Natural killer cell treated with Interleukin-12 subunit alpha and Interleukin-12 subunit beta and Interleukin-15 and Interleukin-18, amount 100 ng/mL, for 72 hours (primary cell): ENCODE measurements around the gene UBL3. TPM values are rescaled to one million over a fixed set of nuclear protein-coding genes. Genes with fewer than 3 reads are reported as not detected.

Source experiments
- ATAC-seq, 2 donors: fragments of 150-1000 bp; cut with Tn5 transposase in 1 of 2; sonication (Bioruptor Pico), chemical (Tn5 transposase) in 1 of 2; 2 replicates each; pipeline ENCODE4 v1.10.0; 2021
- DNase-seq: peaks from one replicate; pipeline ENCODE4 v3.0.0; 2022; ENCODE audit warnings: low spot score
- H3K27ac Mint-ChIP-seq, 2 donors: 1 replicate in 1 of 2; 2 replicates in 1 of 2; pipeline ENCODE4 v1.8.0; 2022; ENCODE audit warnings: mixed read lengths in 2 of 2, mild to moderate bottlenecking in 1 of 2, moderate library complexity in 1 of 2
- H3K27me3 Mint-ChIP-seq, 2 donors: 1 replicate in 1 of 2; 2 replicates in 1 of 2; pipeline ENCODE4 v1.8.0; 2022; ENCODE audit warnings: mixed read lengths in 2 of 2
- H3K36me3 Mint-ChIP-seq: one replicate; pipeline ENCODE4 v1.8.0; 2022; ENCODE audit warnings: mixed read lengths
- H3K4me1 Mint-ChIP-seq, 2 donors: 1 replicate in 1 of 2; 2 replicates in 1 of 2; pipeline ENCODE4 v1.8.0; 2022; ENCODE audit warnings: low read depth in 2 of 2, mixed read lengths in 2 of 2, mild to moderate bottlenecking in 1 of 2
- H3K4me3 Mint-ChIP-seq: one replicate; pipeline ENCODE4 v1.8.0; 2022; ENCODE audit warnings: mixed read lengths
- H3K9me3 Mint-ChIP-seq: 2 replicates; pipeline ENCODE4 v1.8.0; 2022; ENCODE audit warnings: mixed read lengths
- total RNA-seq, 2 donors: library from RNA; stranded (reverse); gene quantifications; one replicate each; pipeline ENCODE4 v1.2.3, GENCODE V29; 2022

UBL3 gene
- total RNA-seq, 2 donors from 2014 or later: 7.8 to 10.5 TPM

DNA sequence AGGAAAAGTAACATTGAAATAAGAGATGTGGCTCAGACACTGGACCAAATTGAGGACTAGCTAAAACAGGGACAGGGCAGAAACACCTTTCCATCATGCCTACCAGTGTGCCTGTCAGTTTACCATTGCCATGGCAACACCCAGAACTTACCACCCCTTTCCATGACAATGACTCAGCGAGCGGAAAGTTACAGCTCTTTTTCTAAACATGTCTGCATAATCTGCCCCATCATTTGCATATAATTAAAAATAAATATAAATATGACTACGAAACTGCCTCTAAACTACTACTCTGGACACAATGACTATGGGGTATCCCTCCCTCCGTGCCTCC is 96.0 kb downstream of the UBL3 start:
- Mint-ChIP-seq H3K27ac (no peak overlapping the region), H3K4me3 (no peak overlapping the region), H3K27me3 (peaks cover 0 to 3% of the 10 kb centered on the region in 2 donors), H3K9me3 (no peaks in the 10 kb centered on the region), H3K4me1 (peaks cover 6 to 12% of the 10 kb centered on the region in 2 donors), H3K36me3 (no peaks in the 10 kb centered on the region)
- DNase-seq: no peak
- ATAC-seq: no peak

DNA sequence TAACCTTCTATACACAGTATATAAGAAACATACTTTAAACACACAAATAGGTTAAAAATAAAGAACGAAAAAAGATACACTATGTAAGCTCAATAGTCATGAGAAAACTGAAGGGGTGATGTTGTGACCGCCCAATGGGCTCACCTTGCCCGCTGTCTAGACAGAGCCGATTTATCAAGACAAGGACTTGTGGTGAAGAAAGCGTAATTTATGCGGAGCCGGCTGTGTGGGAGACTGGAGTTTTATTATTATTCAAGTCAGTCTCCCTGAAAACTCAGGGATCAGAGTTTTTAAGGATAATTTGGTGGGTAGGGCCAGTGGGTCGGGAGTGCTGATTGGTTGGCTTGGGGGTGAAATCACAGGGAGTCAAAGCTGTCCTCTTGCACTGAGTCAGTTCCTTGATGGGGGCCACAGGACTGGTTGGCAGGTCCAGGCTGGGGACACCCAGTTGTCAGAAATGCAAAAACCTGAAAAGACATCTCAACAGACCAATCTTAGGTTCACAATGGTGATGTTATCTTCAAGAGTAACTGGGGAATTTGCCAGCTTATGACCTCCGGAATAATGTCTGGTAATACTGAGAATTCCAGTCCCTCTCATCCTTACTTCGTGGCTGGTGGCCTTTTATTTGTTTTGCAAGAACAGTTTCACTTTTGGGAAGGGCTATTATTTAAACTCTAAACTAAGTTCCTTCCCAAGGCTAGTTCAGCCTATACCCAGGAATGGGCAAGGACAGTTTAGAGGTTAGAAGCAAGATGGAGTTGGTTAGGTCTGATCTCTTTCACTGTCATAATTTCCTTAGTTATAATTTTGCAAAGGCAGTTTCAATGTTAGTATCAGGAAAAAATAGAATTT is 96.6 kb downstream of the UBL3 start:
- H3K9me3 Mint-ChIP-seq: no peaks in the 10 kb centered on the region
- peak overlapping the region in 1 of 2 donors; percentile 60 for H3K27ac Mint-ChIP-seq
- H3K27me3 Mint-ChIP-seq: peaks cover 0 to 3% of the 10 kb centered on the region in 2 donors
- ATAC-seq (no peak), DNase-seq (no peak)
- no peaks in the 10 kb centered on the region for H3K36me3 Mint-ChIP-seq
- no peak overlapping the region for H3K4me3 Mint-ChIP-seq
- H3K4me1 Mint-ChIP-seq: peaks cover 5 to 9% of the 10 kb centered on the region in 2 donors

DNA sequence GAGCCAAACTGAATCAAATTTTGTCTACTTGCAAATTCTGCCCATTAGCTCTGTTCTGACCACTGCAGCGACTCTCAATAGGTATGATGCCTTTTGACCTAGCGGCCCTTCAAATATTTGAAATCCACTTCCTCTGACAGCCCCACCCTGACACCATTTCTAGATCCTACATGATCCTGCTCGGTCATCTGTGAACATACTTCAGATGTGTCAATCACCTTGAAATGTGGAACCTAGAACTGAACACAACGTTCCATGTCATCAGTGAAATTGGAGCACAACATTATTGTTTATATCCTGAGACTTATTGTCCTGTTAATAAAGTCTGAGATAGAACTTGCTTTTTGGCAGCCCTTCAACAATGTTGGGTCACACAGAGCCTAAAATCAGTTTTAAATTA is 98.2 kb downstream of the UBL3 start:
- Mint-ChIP-seq H3K36me3 (no peaks in the 10 kb centered on the region), H3K4me3 (no peak overlapping the region), H3K9me3 (no peaks in the 10 kb centered on the region), H3K27ac (no peak overlapping the region), H3K4me1 (peaks cover 0 to 5% of the 10 kb centered on the region in 2 donors), H3K27me3 (peaks cover 0 to 3% of the 10 kb centered on the region in 2 donors)
- ATAC-seq: no peak
- DNase-seq: no peak

DNA sequence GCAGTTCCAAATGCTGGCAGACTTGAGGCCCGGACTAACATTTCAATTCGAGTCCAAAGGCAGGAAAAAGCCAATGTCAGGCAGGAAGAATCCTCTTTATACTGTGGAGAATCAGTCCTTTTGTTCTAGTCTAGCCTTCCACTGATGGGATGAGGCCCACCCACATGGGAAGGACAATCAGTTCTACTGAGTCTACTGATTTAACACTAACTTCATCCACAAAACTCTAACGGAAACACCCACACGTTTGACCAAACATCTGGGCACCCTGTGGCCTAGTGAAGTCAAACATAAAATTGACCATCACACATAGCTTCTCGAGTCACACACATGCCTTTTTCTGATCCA is 100.3 kb downstream of the UBL3 start:
- H3K36me3 Mint-ChIP-seq: no peaks in the 10 kb centered on the region
- no peak overlapping the region for H3K4me3 Mint-ChIP-seq
- no peak for ATAC-seq
- H3K4me1 Mint-ChIP-seq: peaks cover 0 to 5% of the 10 kb centered on the region in 2 donors
- H3K27me3 Mint-ChIP-seq: peaks cover 5 to 13% of the 10 kb centered on the region in 2 donors
- no peak overlapping the region for H3K27ac Mint-ChIP-seq
- DNase-seq: no peak
- H3K9me3 Mint-ChIP-seq: no peaks in the 10 kb centered on the region

DNA sequence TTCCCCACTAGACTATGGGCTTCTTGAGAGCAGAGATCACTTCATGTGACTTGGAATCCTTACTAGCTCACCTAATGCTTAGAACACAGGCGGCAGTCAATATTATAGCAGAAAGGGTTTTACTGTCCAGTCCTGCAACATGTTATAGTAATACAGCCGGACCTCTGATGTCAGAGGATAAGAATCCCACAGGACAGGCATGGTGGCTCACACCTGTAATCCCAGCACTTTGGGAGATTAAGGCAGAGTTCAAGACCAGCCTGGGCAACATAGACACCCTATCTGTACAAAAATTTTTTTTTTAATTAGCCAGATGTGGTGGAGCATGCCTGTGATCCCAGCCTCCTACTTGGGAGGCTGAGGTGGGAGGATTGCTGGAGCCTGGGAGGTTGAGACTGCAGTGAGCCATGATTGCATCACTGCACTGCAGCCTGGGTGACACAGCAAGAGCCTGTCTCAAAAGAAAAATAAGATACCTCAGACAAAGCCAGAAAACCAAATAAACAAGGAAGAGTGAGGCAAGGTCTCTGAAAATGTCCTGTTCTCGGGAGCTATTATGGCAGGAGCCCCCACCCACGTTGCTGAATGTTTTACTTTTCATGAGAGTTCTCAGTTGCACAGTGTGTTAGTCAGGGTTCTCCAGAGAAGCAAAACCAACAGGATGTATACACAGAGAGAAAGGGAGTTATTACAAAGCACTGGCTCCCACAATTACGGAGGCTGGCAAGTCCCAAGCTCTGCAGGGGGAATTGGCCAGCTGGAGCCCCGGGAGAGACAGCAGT is 100.8 kb downstream of the UBL3 start:
- no peak for DNase-seq
- ATAC-seq: no peak
- H3K4me3 Mint-ChIP-seq: no peak overlapping the region
- H3K4me1 Mint-ChIP-seq: peaks cover 0 to 3% of the 10 kb centered on the region in 2 donors
- peaks cover 9 to 18% of the 10 kb centered on the region in 2 donors for H3K27me3 Mint-ChIP-seq
- H3K27ac Mint-ChIP-seq: no peak overlapping the region
- H3K9me3 Mint-ChIP-seq: no peaks in the 10 kb centered on the region
- no peaks in the 10 kb centered on the region for H3K36me3 Mint-ChIP-seq

DNA sequence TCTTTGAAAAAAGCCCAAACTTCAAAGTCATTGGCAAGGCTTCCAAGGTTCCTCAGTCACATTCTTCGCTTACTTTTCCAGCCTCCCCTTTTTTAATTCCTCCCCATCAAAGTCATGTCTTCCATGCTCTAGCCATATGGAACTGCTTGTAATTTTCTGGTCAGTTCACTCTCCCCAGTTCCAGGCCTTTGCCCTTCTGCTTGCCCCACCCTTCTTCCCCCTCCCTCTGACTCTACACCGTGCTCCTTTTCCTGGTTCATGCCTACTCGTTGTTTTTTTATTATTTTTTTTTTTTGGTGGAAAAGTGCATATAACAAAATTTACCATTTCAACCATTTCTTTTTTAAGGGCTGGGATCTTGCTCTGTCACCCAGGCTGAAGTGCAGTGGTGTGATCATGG is 102.3 kb downstream of the UBL3 start:
- Mint-ChIP-seq H3K4me1 (no peaks in the 10 kb centered on the region), H3K27me3 (peaks cover 9 to 21% of the 10 kb centered on the region in 2 donors), H3K27ac (no peak overlapping the region), H3K36me3 (no peaks in the 10 kb centered on the region), H3K9me3 (no peaks in the 10 kb centered on the region), H3K4me3 (no peak overlapping the region)
- ATAC-seq (no peak), DNase-seq (no peak)

DNA sequence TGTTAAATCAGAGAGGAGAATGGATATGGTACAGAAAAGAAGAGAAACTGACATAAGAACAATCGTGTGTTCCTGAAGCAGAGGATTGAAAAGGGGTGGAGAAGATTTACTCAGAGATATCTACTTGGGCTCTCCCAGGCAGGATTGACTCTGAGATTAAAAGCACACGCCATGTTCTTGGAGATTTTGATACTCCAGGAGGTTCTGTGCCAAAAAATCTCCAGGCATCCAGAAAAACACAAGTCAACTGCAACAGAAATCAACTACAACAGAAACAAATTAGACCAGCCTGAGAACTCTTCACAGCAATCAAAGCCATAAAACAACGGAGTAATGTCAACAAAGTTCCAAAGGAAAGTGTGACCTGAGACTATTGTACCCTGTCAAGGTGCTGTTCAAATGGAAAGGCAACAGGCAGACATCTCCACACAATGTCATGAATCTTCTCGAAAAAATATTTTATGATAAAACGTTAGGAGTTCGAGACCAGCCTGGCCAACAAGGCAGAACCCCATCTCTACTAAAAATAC is 104.2 kb downstream of the UBL3 start:
- no peaks in the 10 kb centered on the region for H3K36me3 Mint-ChIP-seq
- H3K27ac Mint-ChIP-seq: no peak overlapping the region
- H3K4me3 Mint-ChIP-seq: no peak overlapping the region

DNA sequence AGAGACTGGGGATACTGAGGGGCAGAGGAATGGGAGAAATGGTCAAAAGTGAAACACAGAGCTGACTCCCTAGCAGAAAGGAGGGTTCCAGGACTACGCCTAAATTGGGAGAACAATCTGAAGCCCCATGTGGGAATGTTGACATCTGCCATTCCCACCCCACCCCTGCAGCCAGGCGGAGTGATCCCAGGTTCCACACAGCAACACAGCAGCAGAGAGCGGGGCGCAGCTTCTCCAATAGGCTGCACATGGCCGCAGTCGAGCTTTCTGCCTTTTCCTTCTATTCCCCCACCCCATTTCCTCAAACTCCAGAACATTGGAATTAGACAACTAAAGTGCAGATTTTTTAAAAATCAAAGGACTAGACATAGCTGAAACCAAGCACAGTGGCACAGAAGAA is 104.7 kb downstream of the UBL3 start:
- Mint-ChIP-seq H3K4me1 (no peaks in the 10 kb centered on the region), H3K4me3 (no peak overlapping the region), H3K36me3 (no peaks in the 10 kb centered on the region), H3K9me3 (no peaks in the 10 kb centered on the region), H3K27ac (no peak overlapping the region), H3K27me3 (peaks cover 9 to 21% of the 10 kb centered on the region in 2 donors)
- no peak for ATAC-seq
- no peak for DNase-seq

More for the DNA sequence above, 104.2 kb downstream of the UBL3 start:
- Mint-ChIP-seq H3K27me3 (peaks cover 9 to 21% of the 10 kb centered on the region in 2 donors), H3K4me1 (no peaks in the 10 kb centered on the region), H3K9me3 (no peaks in the 10 kb centered on the region)
- no peak for DNase-seq
- ATAC-seq: no peak

DNA sequence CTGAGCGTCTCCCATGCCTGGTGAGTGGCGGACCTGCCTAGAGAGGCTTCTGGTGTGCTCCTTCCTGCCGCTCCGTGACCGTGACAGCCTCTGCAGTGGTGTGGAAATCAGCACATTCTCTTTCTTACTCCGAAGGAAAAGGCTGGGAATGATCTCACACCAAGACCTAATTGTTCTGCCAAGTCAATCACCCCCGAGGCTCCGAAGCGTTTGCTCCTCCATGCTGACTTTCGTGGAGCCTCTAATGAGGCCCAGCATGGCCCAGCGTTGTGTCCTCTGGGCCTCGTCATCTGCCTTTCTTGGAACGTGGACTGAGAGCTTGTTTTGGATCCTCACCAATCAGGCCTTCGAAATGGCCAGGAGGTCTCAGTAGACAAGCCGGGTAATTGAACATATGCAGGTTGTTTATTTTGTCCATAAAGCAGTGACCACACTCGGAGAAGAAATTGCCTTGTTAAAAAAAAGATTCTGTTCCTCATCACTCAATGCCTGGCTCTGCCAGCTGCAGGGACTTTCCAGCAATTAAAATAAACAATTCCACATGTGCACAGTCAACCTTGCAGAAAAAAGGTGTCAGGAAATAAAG is 107.1 kb downstream of the UBL3 start:
- H3K27ac Mint-ChIP-seq: no peak overlapping the region
- DNase-seq (no peak), ATAC-seq (no peak)
- no peaks in the 10 kb centered on the region for H3K4me1 Mint-ChIP-seq
- no peaks in the 10 kb centered on the region for H3K9me3 Mint-ChIP-seq
- peaks cover 9 to 21% of the 10 kb centered on the region in 2 donors for H3K27me3 Mint-ChIP-seq
- no peaks in the 10 kb centered on the region for H3K36me3 Mint-ChIP-seq
- no peak overlapping the region for H3K4me3 Mint-ChIP-seq

DNA sequence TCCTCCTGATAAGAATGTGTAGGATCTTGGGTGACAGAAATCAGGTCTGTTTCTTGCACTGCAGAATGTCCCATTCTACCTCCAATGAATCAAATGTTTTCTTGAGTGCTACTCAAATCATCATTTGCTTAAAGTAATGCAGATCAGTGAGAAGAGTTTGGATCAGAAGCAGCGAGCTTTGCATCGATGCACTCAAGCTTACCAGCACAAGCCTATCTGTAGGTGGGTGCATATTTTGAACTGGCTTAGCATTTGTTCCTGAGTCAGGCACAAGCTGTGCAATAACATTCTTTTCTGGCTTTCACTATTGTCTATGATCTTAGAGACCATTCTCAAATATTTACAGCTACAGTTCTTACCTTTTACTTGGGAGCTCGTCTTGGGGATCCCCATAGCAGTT is 109.5 kb downstream of the UBL3 start:
- no peak overlapping the region for H3K27ac Mint-ChIP-seq
- no peak for ATAC-seq
- DNase-seq: no peak
- peaks cover 9 to 22% of the 10 kb centered on the region in 2 donors for H3K27me3 Mint-ChIP-seq
- H3K9me3 Mint-ChIP-seq: no peaks in the 10 kb centered on the region
- H3K4me3 Mint-ChIP-seq: no peak overlapping the region
- H3K36me3 Mint-ChIP-seq: no peaks in the 10 kb centered on the region
- no peaks in the 10 kb centered on the region for H3K4me1 Mint-ChIP-seq

DNA sequence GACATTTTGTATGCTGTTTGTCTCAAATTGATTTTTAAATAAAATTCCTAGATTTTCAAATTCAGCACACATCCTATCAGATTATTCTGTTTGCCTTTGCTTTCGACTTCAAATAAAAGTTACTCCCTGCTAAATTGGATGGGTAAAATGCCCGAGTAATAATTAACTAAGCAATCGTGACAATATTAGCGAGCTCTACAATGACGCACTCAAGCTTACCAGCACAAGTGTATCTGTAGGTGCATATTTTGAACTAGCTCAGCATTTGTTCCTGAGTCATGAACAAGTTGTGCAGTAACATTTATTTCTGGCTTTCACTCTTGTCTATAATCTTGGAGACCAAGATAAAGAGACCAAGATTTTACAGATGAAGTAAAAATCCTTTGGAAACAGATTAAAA is 113.4 kb downstream of the UBL3 start:
- ATAC-seq (no peak), DNase-seq (no peak)
- no peak overlapping the region for H3K27ac Mint-ChIP-seq
- H3K4me1 Mint-ChIP-seq: peaks cover 10 to 11% of the 10 kb centered on the region in 2 donors
- H3K9me3 Mint-ChIP-seq: no peaks in the 10 kb centered on the region
- H3K36me3 Mint-ChIP-seq: no peaks in the 10 kb centered on the region
- no peak overlapping the region for H3K4me3 Mint-ChIP-seq
- peaks cover 15 to 17% of the 10 kb centered on the region in 2 donors for H3K27me3 Mint-ChIP-seq

DNA sequence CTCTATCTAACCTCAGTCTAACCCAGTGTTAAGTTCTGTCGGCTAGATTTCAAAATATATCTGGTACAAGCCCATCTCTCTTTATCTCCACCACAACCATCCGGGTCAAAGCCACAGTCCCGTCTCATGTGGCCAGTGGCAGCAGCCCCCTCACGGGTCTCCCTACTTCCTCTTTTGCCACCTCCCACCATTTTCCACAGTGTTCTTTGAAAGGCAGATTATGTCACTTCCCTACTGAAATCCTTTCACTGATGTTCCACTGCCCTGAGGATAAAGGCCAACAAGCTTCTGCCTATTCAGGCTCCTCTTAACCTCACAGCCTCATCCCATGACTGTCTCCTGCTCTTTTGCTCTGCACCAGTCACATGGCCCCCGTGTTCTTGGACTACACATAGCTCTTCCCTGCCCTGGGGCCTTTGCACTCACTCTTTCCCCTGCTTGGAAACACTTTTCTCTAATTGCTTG is 117.2 kb downstream of the UBL3 start:
- ATAC-seq (peak in 1 of 2 donors; percentile 20), DNase-seq (no peak)
- Mint-ChIP-seq H3K27me3 (peaks cover 40 to 53% of the 10 kb centered on the region in 2 donors), H3K27ac (no peak overlapping the region), H3K4me3 (peak overlapping the region; percentile 0), H3K36me3 (no peaks in the 10 kb centered on the region), H3K4me1 (peaks cover 10 to 11% of the 10 kb centered on the region in 2 donors), H3K9me3 (no peaks in the 10 kb centered on the region)

DNA sequence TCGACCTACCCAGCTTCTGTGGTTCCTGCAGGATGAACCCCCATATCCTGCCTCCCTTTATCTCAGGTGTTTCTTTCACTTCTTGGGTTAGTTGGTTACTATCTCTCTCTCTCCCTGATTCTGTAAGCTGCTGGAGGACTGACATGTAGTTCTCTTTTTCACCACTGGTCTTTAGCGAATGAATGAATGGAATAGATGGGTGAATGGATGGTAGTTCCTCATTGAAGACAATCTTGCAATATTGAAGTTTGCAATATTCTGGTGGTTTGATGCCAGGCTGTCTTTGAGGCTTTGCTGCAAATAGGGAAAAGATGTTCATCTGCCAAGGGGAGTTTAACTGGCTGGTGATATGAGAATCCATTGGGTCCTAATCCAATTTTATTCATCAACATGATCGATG is 120.2 kb downstream of the UBL3 start:
- Mint-ChIP-seq H3K27ac (no peak overlapping the region), H3K4me1 (peaks cover 10 to 11% of the 10 kb centered on the region in 2 donors), H3K9me3 (peaks cover 3% of the 10 kb centered on the region), H3K36me3 (peaks cover 5% of the 10 kb centered on the region), H3K27me3 (peaks cover 41 to 59% of the 10 kb centered on the region in 2 donors), H3K4me3 (no peak overlapping the region)
- ATAC-seq: no peak
- no peak for DNase-seq
